PC-9 (cell line): ENCODE data around the gene H19. TPM values are rescaled to one million over a fixed set of nuclear protein-coding genes. Genes with fewer than 3 reads are reported as not detected.

Source experiments
- BruUV-seq: library from RNA; stranded (reverse); fragments of 400-500 nt; replicated peaks from 2 replicates; lab custom pipeline; 2021; lab: Mats Ljungman, UMichigan
- CTCF ChIA-PET: fragments of 300-600 bp; sonication (Branson Sonifier 250); formaldehyde crosslinking; loops from one replicate; lab custom pipeline; 2022; ENCODE audit warnings: antibody characterized with exemption; lab: Charles Lee
- POLR2A ChIA-PET: fragments of 300-600 bp; sonication (Branson Sonifier 250); formaldehyde crosslinking; loops from one replicate; lab custom pipeline; 2022; ENCODE audit warnings: antibody characterized with exemption; ENCODE audit not compliant: unreplicated experiment; lab: Charles Lee
- DNase-seq, 2 experiments: peaks; one replicate each; pipeline versions ENCODE4 v3.0.0 to v3.0.0-alpha.2; 2015 to 2022; ENCODE audit warnings: mixed read lengths in 1 of 2
- H2AFZ ChIP-seq: fragments of 200-600 bp; sonication (generic); 2 replicates; pipeline ENCODE4 v1.8.1; 2017; ENCODE audit warnings: antibody characterized with exemption
- H3F3A ChIP-seq: fragments of 200-600 bp; sonication (generic); 2 replicates; pipeline ENCODE4 v1.8.1; 2017; ENCODE audit warnings: antibody characterized with exemption, mild to moderate bottlenecking, low read depth; ENCODE audit not compliant: insufficient read depth
- H3K27ac ChIP-seq: fragments of 200-600 bp; sonication (generic); 2 replicates; pipeline ENCODE4 v1.6.1; 2016; ENCODE audit warnings: mixed run types
- H3K27me3 ChIP-seq: fragments of 200-600 bp; sonication (generic); 2 replicates; pipeline ENCODE4 v1.6.1; 2016; ENCODE audit warnings: low read depth, mixed run types; ENCODE audit not compliant: insufficient read depth
- H3K36me3 ChIP-seq: fragments of 200-600 bp; sonication (generic); 2 replicates; pipeline ENCODE4 v1.6.1; 2016; ENCODE audit warnings: low read depth, mixed run types
- H3K4me1 ChIP-seq: fragments of 200-600 bp; sonication (generic); replicated peaks from 2 replicates; pipeline ENCODE4 v1.6.1; 2016; ENCODE audit warnings: mixed run types; ENCODE audit not compliant: insufficient read depth
- H3K4me2 ChIP-seq: fragments of 200-600 bp; sonication (generic); 2 replicates; pipeline ENCODE4 v1.6.1; 2017; ENCODE audit warnings: mixed run types
- H3K4me3 ChIP-seq: fragments of 200-600 bp; sonication (generic); 2 replicates; pipeline ENCODE4 v1.6.1; 2016; ENCODE audit warnings: mixed run types
- H3K79me2 ChIP-seq: fragments of 200-600 bp; sonication (generic); 2 replicates; pipeline ENCODE4 v1.6.1; 2017; ENCODE audit warnings: low read depth, mixed run types
- H3K9me2 ChIP-seq: fragments of 200-600 bp; sonication (generic); 2 replicates; pipeline ENCODE4 v1.8.1; 2017; ENCODE audit warnings: mild to moderate bottlenecking; ENCODE audit not compliant: insufficient read depth
- H3K9me3 ChIP-seq: fragments of 200-600 bp; sonication (generic); 2 replicates; pipeline ENCODE4 v1.8.1; 2016; ENCODE audit warnings: low read depth; ENCODE audit not compliant: insufficient read depth
- H4K20me1 ChIP-seq: fragments of 200-600 bp; sonication (generic); 2 replicates; pipeline ENCODE4 v1.8.1; 2017; ENCODE audit not compliant: insufficient read depth
- EZH2 ChIP-seq: fragments of 200-600 bp; sonication (generic); IDR thresholded peaks from 2 replicates; pipeline ENCODE4 v1.8.0; 2017; ENCODE audit warnings: antibody characterized with exemption, low read depth
- intact Hi-C: fragments of 100-400 bp; cut with micrococcal nuclease; formaldehyde crosslinking; loops from one replicate; pipeline ENCODE4 v1.10.0; 2022; ENCODE audit not compliant: unreplicated experiment
- total RNA-seq: library from RNA; stranded (reverse); gene quantifications from 2 replicates; pipeline ENCODE4 v1.2.3, GENCODE V29; 2021
- TF ChIP-seq, protein P1 (sequence below): fragments of 200-600 bp; sonication (generic); conservative IDR thresholded peaks from 2 replicates; pipeline ENCODE4 v1.6.1; 2017; ENCODE audit warnings: mixed run types, antibody characterized with exemption, mild to moderate bottlenecking, moderate library complexity

H19 gene
- total RNA-seq, 1 experiment from 2014 or later: 0.26 TPM

DNA sequence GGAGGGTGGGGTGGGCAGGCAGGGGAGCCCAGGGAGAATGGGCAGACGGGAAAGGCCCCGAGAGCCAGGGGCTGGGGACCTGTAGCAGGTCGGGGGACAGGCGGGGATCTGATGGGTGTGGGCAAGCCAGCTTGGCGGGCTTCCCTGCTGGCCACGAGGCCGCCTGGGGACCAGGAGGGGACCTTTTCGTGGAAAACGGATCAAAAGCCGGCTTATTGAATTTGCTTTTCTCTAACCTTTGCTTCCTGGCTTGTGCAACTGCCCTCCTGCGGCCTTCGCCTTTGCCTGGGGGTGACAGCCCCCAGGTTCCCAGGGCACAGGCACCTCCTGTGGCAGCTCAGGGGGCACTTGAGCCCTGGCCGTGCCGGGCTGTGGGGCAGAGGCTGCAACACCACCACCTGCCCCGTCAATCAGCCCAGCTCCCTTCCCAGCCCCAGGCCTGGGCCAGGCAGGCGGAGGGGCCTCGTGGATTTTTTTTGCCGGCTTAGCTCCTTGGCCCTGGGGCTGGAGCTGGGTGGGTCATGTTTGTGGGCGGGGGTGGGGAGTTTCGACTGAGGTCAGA is 41.6 kb upstream of the H19 start:
- no peak overlapping the region for H2AFZ ChIP-seq
- no peaks in the 10 kb centered on the region for H3K4me1 ChIP-seq
- CTCF ChIA-PET: interaction anchor here (0.6 kb wide), 1 partner anchor 346 kb away, joined by 5 read pairs; no protein-coding TSS in a partner anchor
- H3K27me3 ChIP-seq: 0 out of 2 replicates have a peak, but pooled peaks cover 4% of the 10 kb centered on the region
- H3K79me2 ChIP-seq: no peaks in the 10 kb centered on the region
- H3K36me3 ChIP-seq: no peaks in the 10 kb centered on the region
- no peaks in the 10 kb centered on the region for H3K9me2 ChIP-seq
- TF ChIP-seq EZH2: no peak
- TF ChIP-seq, protein P1, sequence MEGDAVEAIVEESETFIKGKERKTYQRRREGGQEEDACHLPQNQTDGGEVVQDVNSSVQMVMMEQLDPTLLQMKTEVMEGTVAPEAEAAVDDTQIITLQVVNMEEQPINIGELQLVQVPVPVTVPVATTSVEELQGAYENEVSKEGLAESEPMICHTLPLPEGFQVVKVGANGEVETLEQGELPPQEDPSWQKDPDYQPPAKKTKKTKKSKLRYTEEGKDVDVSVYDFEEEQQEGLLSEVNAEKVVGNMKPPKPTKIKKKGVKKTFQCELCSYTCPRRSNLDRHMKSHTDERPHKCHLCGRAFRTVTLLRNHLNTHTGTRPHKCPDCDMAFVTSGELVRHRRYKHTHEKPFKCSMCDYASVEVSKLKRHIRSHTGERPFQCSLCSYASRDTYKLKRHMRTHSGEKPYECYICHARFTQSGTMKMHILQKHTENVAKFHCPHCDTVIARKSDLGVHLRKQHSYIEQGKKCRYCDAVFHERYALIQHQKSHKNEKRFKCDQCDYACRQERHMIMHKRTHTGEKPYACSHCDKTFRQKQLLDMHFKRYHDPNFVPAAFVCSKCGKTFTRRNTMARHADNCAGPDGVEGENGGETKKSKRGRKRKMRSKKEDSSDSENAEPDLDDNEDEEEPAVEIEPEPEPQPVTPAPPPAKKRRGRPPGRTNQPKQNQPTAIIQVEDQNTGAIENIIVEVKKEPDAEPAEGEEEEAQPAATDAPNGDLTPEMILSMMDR: no peak
- H3K4me3 ChIP-seq: no peak overlapping the region
- intact Hi-C loops: no loop called here
- POLR2A ChIA-PET: no interaction called here
- no TSS peak for BruUV-seq
- no peaks in the 10 kb centered on the region for H3F3A ChIP-seq
- H4K20me1 ChIP-seq: no peaks in the 10 kb centered on the region
- H3K4me2 ChIP-seq: no peak overlapping the region
- H3K9me3 ChIP-seq: no peaks in the 10 kb centered on the region
- no peak for DNase-seq
- no peak overlapping the region for H3K27ac ChIP-seq

DNA sequence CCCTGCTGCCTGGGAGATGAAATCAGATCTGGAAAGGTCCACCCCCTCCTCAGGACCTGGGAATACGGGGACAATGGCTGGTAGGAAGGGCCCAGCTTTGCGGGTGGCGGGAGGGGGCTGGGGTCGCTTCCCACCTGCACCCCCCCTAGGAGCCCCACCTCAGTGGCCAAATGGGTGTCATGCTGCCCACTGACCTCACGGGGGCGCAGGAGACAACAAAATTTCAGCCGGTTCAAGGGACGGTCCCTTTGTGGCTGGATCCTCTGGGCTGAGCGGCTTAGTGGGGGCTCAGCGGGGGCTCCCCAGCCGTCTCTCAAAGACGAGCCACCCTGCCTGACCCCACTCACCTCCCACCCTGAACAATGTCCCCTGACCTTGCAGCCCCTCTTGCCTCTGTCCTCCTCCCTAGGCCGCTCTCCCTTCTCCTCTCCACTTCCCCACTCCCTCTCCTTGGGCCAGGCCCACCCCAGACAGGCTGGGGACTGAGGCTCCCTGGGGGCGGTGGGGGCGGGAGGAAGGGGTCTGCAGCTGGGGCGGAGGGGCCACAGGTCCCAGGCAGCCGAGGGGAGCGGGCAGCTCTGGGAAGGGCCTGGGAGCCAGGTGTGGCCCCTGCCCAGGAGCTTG is 39.3 kb upstream of the H19 start:
- no peak overlapping the region for H2AFZ ChIP-seq
- no peaks in the 10 kb centered on the region for H3K36me3 ChIP-seq
- H3K27ac ChIP-seq: no peak overlapping the region
- TF ChIP-seq EZH2: no peak
- TF ChIP-seq, protein P1: no peak
- ChIA-PET POLR2A (no interaction called here), CTCF (interaction anchor here (0.6 to 2.4 kb wide), 2 partner anchors 107 to 114 kb away, joined by 5 to 26 read pairs; no protein-coding TSS in a partner anchor)
- no peaks in the 10 kb centered on the region for H3K79me2 ChIP-seq
- no TSS peak for BruUV-seq
- no peaks in the 10 kb centered on the region for H4K20me1 ChIP-seq
- DNase-seq: no peak
- H3K27me3 ChIP-seq: no peaks in the 10 kb centered on the region
- H3K4me3 ChIP-seq: no peak overlapping the region
- H3K9me2 ChIP-seq: no peaks in the 10 kb centered on the region
- H3K9me3 ChIP-seq: no peaks in the 10 kb centered on the region
- H3K4me1 ChIP-seq: no peaks in the 10 kb centered on the region
- H3F3A ChIP-seq: no peaks in the 10 kb centered on the region
- no peak overlapping the region for H3K4me2 ChIP-seq
- intact Hi-C loops: no loop called here

DNA sequence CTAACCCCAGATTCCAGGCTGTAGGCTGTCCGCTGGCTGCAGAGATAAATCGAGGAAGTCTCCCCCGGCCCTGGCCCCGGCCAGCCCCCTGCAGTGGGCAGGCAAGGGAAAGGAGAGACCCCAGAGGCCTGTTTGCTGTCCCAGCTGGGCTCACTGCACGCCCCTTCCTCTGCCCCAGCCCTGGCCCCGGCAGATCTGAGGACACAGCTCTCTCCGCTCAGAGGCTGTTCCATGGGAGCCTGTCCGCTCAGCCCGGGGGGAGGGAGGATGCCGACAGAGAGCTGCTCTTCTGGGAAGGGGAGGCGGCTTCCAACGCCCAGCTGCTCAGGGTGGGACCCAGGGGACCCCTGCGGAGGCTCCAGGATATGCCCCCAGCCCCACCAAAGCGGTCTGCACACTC is 37.7 kb upstream of the H19 start:
- no peaks in the 10 kb centered on the region for H3K79me2 ChIP-seq
- BruUV-seq: no TSS peak
- no peak for DNase-seq
- H3K27me3 ChIP-seq: no peaks in the 10 kb centered on the region
- no peaks in the 10 kb centered on the region for H3K9me2 ChIP-seq
- no peak overlapping the region for H3K27ac ChIP-seq
- H4K20me1 ChIP-seq: no peaks in the 10 kb centered on the region
- no peaks in the 10 kb centered on the region for H3K4me1 ChIP-seq
- no peak for TF ChIP-seq EZH2
- TF ChIP-seq, protein P1: no peak
- CTCF ChIA-PET: interaction anchor here (2.4 kb wide), 1 partner anchor 115 kb away, joined by 26 read pairs; no protein-coding TSS in a partner anchor
- no peak overlapping the region for H2AFZ ChIP-seq
- no peak overlapping the region for H3K4me3 ChIP-seq
- H3K36me3 ChIP-seq: no peaks in the 10 kb centered on the region
- intact Hi-C loops: no loop called here
- H3F3A ChIP-seq: no peaks in the 10 kb centered on the region
- H3K4me2 ChIP-seq: no peak overlapping the region
- no peaks in the 10 kb centered on the region for H3K9me3 ChIP-seq
- POLR2A ChIA-PET: no interaction called here
